HCT116 (cell line): Measurements from ENCODE around the gene PTGR3. TPM values are rescaled to one million over a fixed set of nuclear protein-coding genes. Genes with fewer than 3 reads are reported as not detected.

Experiments
- ATAC-seq: fragments of 200-7000 bp; cut with Tn5 transposase; 2 replicates; pipeline ENCODE4 v1.9.1; 2020; ENCODE audit warnings: mild to moderate bottlenecking, moderate library complexity
- BruUV-seq: library from RNA; stranded (reverse); fragments of 400-500 nt; replicated peaks from 2 replicates; lab custom pipeline; 2021; lab: Mats Ljungman, UMichigan
- CTCF ChIA-PET: fragments of 300-600 bp; sonication (Branson Sonifier 250); formaldehyde crosslinking; loops from one replicate; lab custom pipeline; 2021; ENCODE audit warnings: antibody characterized with exemption; lab: Charles Lee
- POLR2A ChIA-PET: fragments of 300-600, 350-600 bp; sonication (Branson Sonifier 250); formaldehyde crosslinking; loops from one replicate; lab custom pipeline; 2021; ENCODE audit warnings: antibody characterized with exemption; lab: Charles Lee
- RAD21 ChIA-PET, 2 experiments: fragments of 300-600 bp; sonication (Branson Sonifier 250); formaldehyde crosslinking; loops; one replicate each; lab custom pipeline; 2023; ENCODE audit warnings: low total read pairs in 2 of 2; ENCODE audit not compliant: uncharacterized antibody in 2 of 2, unreplicated experiment in 2 of 2, low non-redundant PET in 1 of 2; lab: Charles Lee
- DNase-seq: peaks from one replicate; pipeline ENCODE4 v3.0.0-alpha.2; 2010; ENCODE audit warnings: low read depth, low spot score
- H2AFZ ChIP-seq: fragments of 200-600 bp; shearing (Covaris generic), sonication (generic); 2 replicates; pipeline ENCODE4 v1.6.1; 2017; ENCODE audit warnings: low read depth, mixed run types, mixed read lengths, antibody characterized with exemption, low read length; ENCODE audit not compliant: poor library complexity, severe bottlenecking
- H3K27ac ChIP-seq: 2 replicates; pipeline ENCODE4 v1.5.1; 2012; ENCODE audit warnings: low read depth, low read length
- H3K27me3 ChIP-seq: fragments of 200-600 bp; sonication (generic); 2 replicates; pipeline ENCODE4 v1.6.1; 2016; ENCODE audit warnings: mixed run types, low read length, mixed read lengths; ENCODE audit not compliant: insufficient read depth
- H3K36me3 ChIP-seq, 2 experiments: fragments of 200-500 bp in 1 of 2; fragments of 200-600 bp in 1 of 2; sonication (Bioruptor generic) in 1 of 2; sonication (generic) in 1 of 2; 2 replicates each; pipeline versions ENCODE4 v1.5.1 to v1.6.1; 2014 to 2016; ENCODE audit warnings: low read length in 2 of 2, inconsistent platforms in 1 of 2, mixed read lengths in 1 of 2, mixed run types in 1 of 2; ENCODE audit not compliant: insufficient read depth in 2 of 2, control insufficient read depth in 1 of 2
- H3K4me1 ChIP-seq, 2 experiments: fragments of 200-600 bp in 1 of 2; sonication (generic) in 1 of 2; 2 replicates each; pipeline versions ENCODE4 v1.5.1 to v1.6.1; 2012 to 2017; ENCODE audit warnings: low read length in 2 of 2, inconsistent platforms in 1 of 2, mild to moderate bottlenecking in 1 of 2, mixed read lengths in 1 of 2, mixed run types in 1 of 2, moderate library complexity in 1 of 2; ENCODE audit not compliant: insufficient read depth in 2 of 2, control insufficient read depth in 1 of 2
- H3K4me2 ChIP-seq: fragments of 200-600 bp; sonication (generic); 2 replicates; pipeline ENCODE4 v1.6.1; 2017; ENCODE audit warnings: mixed run types, low read length, mixed read lengths
- H3K4me3 ChIP-seq, 2 experiments: fragments of 200-600 bp in 1 of 2; sonication (generic) in 1 of 2; replicated peaks in 1 of 2; 2 replicates each; pipeline ENCODE4 v1.5.1; 2011 to 2016; ENCODE audit warnings: low read length in 2 of 2, control low read depth in 1 of 2, low read depth in 1 of 2, mild to moderate bottlenecking in 1 of 2, mixed read lengths in 1 of 2, mixed run types in 1 of 2
- H3K79me2 ChIP-seq: fragments of 200-600 bp; sonication (generic); 2 replicates; pipeline ENCODE4 v1.6.1; 2017; ENCODE audit warnings: mild to moderate bottlenecking, mixed run types, low read length, moderate library complexity, mixed read lengths; ENCODE audit not compliant: insufficient read depth
- H3K9ac ChIP-seq: fragments of 200-600 bp; sonication (generic); 2 replicates; pipeline ENCODE4 v1.6.1; 2016; ENCODE audit warnings: low read length, mixed read lengths
- H3K9me2 ChIP-seq: fragments of 200-600 bp; sonication (generic), shearing (Covaris generic); 2 replicates; pipeline ENCODE4 v1.6.1; 2017; ENCODE audit warnings: mixed run types, mild to moderate bottlenecking, moderate library complexity; ENCODE audit not compliant: insufficient read depth
- H3K9me3 ChIP-seq, 2 experiments: fragments of 200-500 bp in 1 of 2; fragments of 200-600 bp in 1 of 2; sonication (Bioruptor generic) in 1 of 2; sonication (generic) in 1 of 2; 2 replicates each; pipeline ENCODE4 v1.6.1; 2014 to 2017; ENCODE audit warnings: low read length in 2 of 2, mixed read lengths in 2 of 2, inconsistent platforms in 1 of 2, low read depth in 1 of 2, mild to moderate bottlenecking in 1 of 2, mixed run types in 1 of 2, moderate library complexity in 1 of 2; ENCODE audit not compliant: control insufficient read depth in 1 of 2, insufficient read depth in 1 of 2
- H4K20me1 ChIP-seq: fragments of 200-600 bp; sonication (generic), shearing (Covaris generic); 2 replicates; pipeline ENCODE4 v1.6.1; 2017; ENCODE audit warnings: mixed run types, mild to moderate bottlenecking, moderate library complexity; ENCODE audit not compliant: insufficient read depth
- CTCF ChIP-seq, 3 experiments: fragments of 200-600 bp in 1 of 3; sonication (generic) in 1 of 3; IDR thresholded peaks in 2 of 3; conservative IDR thresholded peaks in 1 of 3; 2 replicates each; pipeline ENCODE4 v1.5.1; 2012 to 2017; ENCODE audit warnings: low read depth in 2 of 3, low read length in 2 of 3, antibody characterized with exemption in 1 of 3, borderline replicate concordance in 1 of 3, control low read depth in 1 of 3, mild to moderate bottlenecking in 1 of 3, mixed read lengths in 1 of 3, mixed run types in 1 of 3, moderate library complexity in 1 of 3; ENCODE audit not compliant: insufficient read depth in 1 of 3
- ZFX ChIP-seq: fragments of 450-650 bp; IDR thresholded peaks from 2 replicates; pipeline ENCODE4 v1.6.1; 2017
- intact Hi-C: fragments of 100-400 bp; cut with micrococcal nuclease; formaldehyde crosslinking; loops from 2 replicates; pipeline ENCODE4 v1.10.0; 2022
- total RNA-seq: library from RNA; stranded (reverse); gene quantifications from one replicate; pipeline ENCODE4 v1.2.1, GENCODE V29; 2021; ENCODE audit not compliant: unreplicated experiment

PTGR3 gene
- total RNA-seq, 1 experiment from 2014 or later, result 25.3 TPM

DNA sequence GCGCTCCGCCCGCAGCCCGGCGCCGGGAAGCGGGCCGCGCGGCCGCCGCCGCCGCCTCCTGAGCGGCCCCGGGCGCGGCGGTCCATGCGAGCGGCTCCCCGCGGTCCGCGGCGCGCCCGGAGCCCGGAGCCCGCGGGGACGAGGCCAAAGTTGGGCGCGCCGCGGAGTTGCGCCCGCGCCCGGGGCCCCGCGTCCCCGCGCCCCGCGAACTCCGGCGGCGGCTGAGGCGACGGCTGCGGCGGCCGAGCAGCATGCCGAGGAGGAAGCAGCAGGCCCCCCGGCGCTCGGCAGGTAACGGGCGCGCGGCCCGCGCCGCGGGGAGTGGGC is 2.6 kb upstream of the PTGR3 start:
- CTCF ChIA-PET, result no interaction called here
- Histone ChIP-seq H3K79me2 (peaks cover 18% of the 10 kb centered on the region), H3K9ac (peak overlapping the region; percentile 61)

More for the DNA sequence above, 2.6 kb upstream of the PTGR3 start:
- no peaks in the 10 kb centered on the region for H3K9me2 ChIP-seq
- no peak overlapping the region for H2AFZ ChIP-seq
- DNase-seq (no peak), ATAC-seq (no peak)
- peak overlapping the region; percentile 80 for H3K4me2 ChIP-seq
- H4K20me1 ChIP-seq, result no peaks in the 10 kb centered on the region
- intact Hi-C loops, result loop anchor here (5.0 kb wide), 1 partner anchor 196 kb away; no protein-coding TSS in a partner anchor
- TF ChIP-seq ZFX, result peak; percentile 74; the same call in 1 of the 2 replicates
- no peak for TF ChIP-seq CTCF (IDR thresholded peaks at IDR 0.05 in 2 of 3, conservative IDR thresholded peaks at IDR 0.05 in 1 of 3; ENCODE audit: borderline replicate concordance in 1 of 3, insufficient read depth in 1 of 3, low read depth in 2 of 3, low read length in 2 of 3)
- POLR2A ChIA-PET, result no interaction called here
- no peaks in the 10 kb centered on the region for H3K27me3 ChIP-seq
- peak overlapping the region; percentile 96; the same call in 1 of the 2 replicates for H3K27ac ChIP-seq
- H3K36me3 ChIP-seq, result no peaks in the 10 kb centered on the region
- RAD21 ChIA-PET, result no interaction called here
- peaks cover 23 to 38% of the 10 kb centered on the region in 2 experiments for H3K4me1 ChIP-seq
- H3K4me3 ChIP-seq, result peak overlapping the region; percentile 49 to 62
- no peaks in the 10 kb centered on the region for H3K9me3 ChIP-seq
- no TSS peak for BruUV-seq
